Epidermal melanocyte (primary cell): ENCODE measurements around the gene FSD1.
"Not testable (repeated sequence)": the region's sequence is repeated elsewhere in the genome, so short reads cannot be mapped to it uniquely, and the experiment has no call there.

Experiments used
- DNase-seq: peaks from one replicate; pipeline ENCODE4 v3.0.0; 2011; ENCODE audit warnings: low spot score; ENCODE audit not compliant: insufficient read length

Gene FSD1

GRCh38 chr19:4313847-4314490 is 9.6 kb downstream of the FSD1 start:
- no peak for DNase-seq

- no peak for DNase-seq
Measured at GRCh38 chr19:4316956-4317355, 12.6 kb downstream of the FSD1 start.

GRCh38 chr19:4318460-4318859 is 14.1 kb downstream of the FSD1 start:
- no peak for DNase-seq

GRCh38 chr19:4319067-4319718 is 14.8 kb downstream of the FSD1 start:
- no peak for DNase-seq

- DNase-seq, result no peak
Measured at GRCh38 chr19:4320419-4320818, 16.0 kb downstream of the FSD1 start.

- DNase-seq, result no peak
Measured at GRCh38 chr19:4322942-4323665, 18.7 kb downstream of the FSD1 start.

- DNase-seq, result no peak
Measured at GRCh38 chr19:4323692-4324091, 19.3 kb downstream of the FSD1 start.

- DNase-seq, result no peak
Measured at GRCh38 chr19:4324228-4324627, 19.8 kb downstream of the FSD1 start.

GRCh38 chr19:4326215-4326836 is 21.9 kb downstream of the FSD1 start:
- DNase-seq, result no peak

- DNase-seq, result no peak
Measured at GRCh38 chr19:4326837-4327251, 22.4 kb downstream of the FSD1 start.

GRCh38 chr19:4327252-4327876 is 23.0 kb downstream of the FSD1 start:
- no peak for DNase-seq

GRCh38 chr19:4327877-4328242 is 23.5 kb downstream of the FSD1 start:
- no peak for DNase-seq

- peak; percentile 81 for DNase-seq
Measured at GRCh38 chr19:4328243-4328990, 24.0 kb downstream of the FSD1 start.

- not testable (repeated sequence) for DNase-seq
Measured at GRCh38 chr19:4328991-4329681, 24.7 kb downstream of the FSD1 start.

GRCh38 chr19:4329858-4330257 is 25.5 kb downstream of the FSD1 start:
- DNase-seq, result no peak

- DNase-seq, result no peak
Measured at GRCh38 chr19:4334929-4335570, 30.7 kb downstream of the FSD1 start.

- DNase-seq, result no peak
Measured at GRCh38 chr19:4337906-4338440, 33.6 kb downstream of the FSD1 start.

GRCh38 chr19:4338441-4339355 is 34.3 kb downstream of the FSD1 start, which contains the start of gene STAP2:
Gene STAP2 (minus strand): TSS chr19:4338827. CDS start chr19:4338753, 74 bp downstream.
- DNase-seq, result peak; percentile 10

- DNase-seq, result no peak
Measured at GRCh38 chr19:4342314-4342614, 37.9 kb downstream of the FSD1 start.
